Measurements from ENCODE around the gene IFRD2.
A peak's percentile ranks its signal among the peaks of the same experiment; 100 is the strongest.

Gene IFRD2

GRCh38 chr3:50325497-50326181 is 33.4 kb upstream of the IFRD2 start:
- H3K9me3 ChIP-seq (ENCODE audit: insufficient read depth, low read depth, low read length), result no peaks in the 10 kb centered on the region
- H3K9me2 ChIP-seq (replicated peaks; ENCODE audit: low read depth, low read length), result no peaks in the 10 kb centered on the region
- no peak overlapping the region for H2AFZ ChIP-seq (ENCODE audit: low read length)
- H3K79me2 ChIP-seq (ENCODE audit: insufficient read depth, low read length), result peaks cover 27% of the 10 kb centered on the region
- TF ChIP-seq EZH2phosphoT487 (IDR thresholded peaks at IDR 0.05; ENCODE audit: borderline replicate concordance), result no peak
- TF ChIP-seq, protein P1, sequence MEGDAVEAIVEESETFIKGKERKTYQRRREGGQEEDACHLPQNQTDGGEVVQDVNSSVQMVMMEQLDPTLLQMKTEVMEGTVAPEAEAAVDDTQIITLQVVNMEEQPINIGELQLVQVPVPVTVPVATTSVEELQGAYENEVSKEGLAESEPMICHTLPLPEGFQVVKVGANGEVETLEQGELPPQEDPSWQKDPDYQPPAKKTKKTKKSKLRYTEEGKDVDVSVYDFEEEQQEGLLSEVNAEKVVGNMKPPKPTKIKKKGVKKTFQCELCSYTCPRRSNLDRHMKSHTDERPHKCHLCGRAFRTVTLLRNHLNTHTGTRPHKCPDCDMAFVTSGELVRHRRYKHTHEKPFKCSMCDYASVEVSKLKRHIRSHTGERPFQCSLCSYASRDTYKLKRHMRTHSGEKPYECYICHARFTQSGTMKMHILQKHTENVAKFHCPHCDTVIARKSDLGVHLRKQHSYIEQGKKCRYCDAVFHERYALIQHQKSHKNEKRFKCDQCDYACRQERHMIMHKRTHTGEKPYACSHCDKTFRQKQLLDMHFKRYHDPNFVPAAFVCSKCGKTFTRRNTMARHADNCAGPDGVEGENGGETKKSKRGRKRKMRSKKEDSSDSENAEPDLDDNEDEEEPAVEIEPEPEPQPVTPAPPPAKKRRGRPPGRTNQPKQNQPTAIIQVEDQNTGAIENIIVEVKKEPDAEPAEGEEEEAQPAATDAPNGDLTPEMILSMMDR (conservative IDR thresholded peaks at IDR 0.05; ENCODE audit: low read length), result no peak
- H3F3A ChIP-seq (ENCODE audit: low read depth), result peaks cover 9% of the 10 kb centered on the region
- no peak overlapping the region for H3K4me2 ChIP-seq (ENCODE audit: low read depth, low read length, poor library complexity, severe bottlenecking)
- no peaks in the 10 kb centered on the region for H3K27me3 ChIP-seq (ENCODE audit: insufficient read depth, low read length, poor library complexity, severe bottlenecking)
- peaks cover 15% of the 10 kb centered on the region; the same call in 1 of the 2 replicates for H3K36me3 ChIP-seq (ENCODE audit: insufficient read depth, low read length)
- peaks cover 15% of the 10 kb centered on the region for H3K4me1 ChIP-seq (ENCODE audit: insufficient read depth, low read length, poor library complexity, severe bottlenecking)
- peaks cover 26% of the 10 kb centered on the region for H4K20me1 ChIP-seq (ENCODE audit: insufficient read depth, low read length, poor library complexity, severe bottlenecking)
- H3K9ac ChIP-seq (ENCODE audit: low read depth, low read length, poor library complexity, severe bottlenecking), result no peak overlapping the region
- H3K4me3 ChIP-seq (ENCODE audit: low read length, poor library complexity, severe bottlenecking), result no peak overlapping the region

- H2AFZ ChIP-seq (ENCODE audit: low read length), result no peak overlapping the region
- no peaks in the 10 kb centered on the region for H3K27me3 ChIP-seq (ENCODE audit: insufficient read depth, low read length, poor library complexity, severe bottlenecking)
- no peak overlapping the region for H3K4me3 ChIP-seq (ENCODE audit: low read length, poor library complexity, severe bottlenecking)
- H3K4me2 ChIP-seq (ENCODE audit: low read depth, low read length, poor library complexity, severe bottlenecking), result no peak overlapping the region
- no peak for TF ChIP-seq EZH2phosphoT487 (IDR thresholded peaks at IDR 0.05; ENCODE audit: borderline replicate concordance)
- TF ChIP-seq, protein P1 (conservative IDR thresholded peaks at IDR 0.05; ENCODE audit: low read length), result no peak
- H3K9ac ChIP-seq (ENCODE audit: low read depth, low read length, poor library complexity, severe bottlenecking), result no peak overlapping the region
- peaks cover 10% of the 10 kb centered on the region; the same call in 1 of the 2 replicates for H3K36me3 ChIP-seq (ENCODE audit: insufficient read depth, low read length)
- peaks cover 21% of the 10 kb centered on the region for H3K4me1 ChIP-seq (ENCODE audit: insufficient read depth, low read length, poor library complexity, severe bottlenecking)
- no peaks in the 10 kb centered on the region for H3K9me3 ChIP-seq (ENCODE audit: insufficient read depth, low read depth, low read length)
- no peaks in the 10 kb centered on the region for H3K9me2 ChIP-seq (replicated peaks; ENCODE audit: low read depth, low read length)
- H3F3A ChIP-seq (ENCODE audit: low read depth), result peaks cover 9% of the 10 kb centered on the region
- peaks cover 26% of the 10 kb centered on the region for H4K20me1 ChIP-seq (ENCODE audit: insufficient read depth, low read length, poor library complexity, severe bottlenecking)
- peaks cover 27% of the 10 kb centered on the region for H3K79me2 ChIP-seq (ENCODE audit: insufficient read depth, low read length)
Measured at GRCh38 chr3:50325113-50325480, 32.9 kb upstream of the IFRD2 start.

GRCh38 chr3:50324351-50325112 is 32.3 kb upstream of the IFRD2 start:
- no peaks in the 10 kb centered on the region for H3K9me2 ChIP-seq (replicated peaks; ENCODE audit: low read depth, low read length)
- H3K79me2 ChIP-seq (ENCODE audit: insufficient read depth, low read length), result peaks cover 30% of the 10 kb centered on the region
- H3K27me3 ChIP-seq (ENCODE audit: insufficient read depth, low read length, poor library complexity, severe bottlenecking), result no peaks in the 10 kb centered on the region
- peaks cover 4% of the 10 kb centered on the region; the same call in 1 of the 2 replicates for H3K36me3 ChIP-seq (ENCODE audit: insufficient read depth, low read length)
- H3K9ac ChIP-seq (ENCODE audit: low read depth, low read length, poor library complexity, severe bottlenecking), result no peak overlapping the region
- H3K4me1 ChIP-seq (ENCODE audit: insufficient read depth, low read length, poor library complexity, severe bottlenecking), result peaks cover 25% of the 10 kb centered on the region
- no peaks in the 10 kb centered on the region for H3K9me3 ChIP-seq (ENCODE audit: insufficient read depth, low read depth, low read length)
- H3F3A ChIP-seq (ENCODE audit: low read depth), result peaks cover 7% of the 10 kb centered on the region
- H3K4me3 ChIP-seq (ENCODE audit: low read length, poor library complexity, severe bottlenecking), result no peak overlapping the region
- TF ChIP-seq, protein P1 (conservative IDR thresholded peaks at IDR 0.05; ENCODE audit: low read length), result peak; percentile 91
- no peak for TF ChIP-seq EZH2phosphoT487 (IDR thresholded peaks at IDR 0.05; ENCODE audit: borderline replicate concordance)
- no peak overlapping the region for H3K4me2 ChIP-seq (ENCODE audit: low read depth, low read length, poor library complexity, severe bottlenecking)
- H4K20me1 ChIP-seq (ENCODE audit: insufficient read depth, low read length, poor library complexity, severe bottlenecking), result peaks cover 26% of the 10 kb centered on the region
- no peak overlapping the region for H2AFZ ChIP-seq (ENCODE audit: low read length)

All from Loucy (cell line).